BE2C (cell line): ENCODE data around the gene ATG2B.

ENCODE experiments used
- DNase-seq: peaks from one replicate; pipeline ENCODE4 v3.0.0-alpha.2; 2020
- H3K27me3 ChIP-seq: fragments of 250-450 bp; sonication (Bioruptor Pico); 2 replicates; pipeline ENCODE4 v1.5.1; 2020; ENCODE audit warnings: mild to moderate bottlenecking
- H3K36me3 ChIP-seq: fragments of 250-450 bp; sonication (Bioruptor Pico); 2 replicates; pipeline ENCODE4 v1.5.1; 2020; ENCODE audit warnings: mild to moderate bottlenecking
- H3K4me1 ChIP-seq: fragments of 250-450 bp; sonication (Bioruptor Pico); 2 replicates; pipeline ENCODE4 v1.5.1; 2020
- H3K4me3 ChIP-seq: 2 replicates; pipeline ENCODE4 v1.5.1; 2011; ENCODE audit warnings: low read depth, low read length
- H3K9me3 ChIP-seq: fragments of 250-450 bp; sonication (Bioruptor Pico); 2 replicates; pipeline ENCODE4 v1.5.1; 2020
- TF ChIP-seq, protein P1 (sequence below): IDR thresholded peaks from 2 replicates; pipeline ENCODE4 v1.5.1; 2012; ENCODE audit warnings: mild to moderate bottlenecking, low read depth, low read length

The ATG2B gene

DNA sequence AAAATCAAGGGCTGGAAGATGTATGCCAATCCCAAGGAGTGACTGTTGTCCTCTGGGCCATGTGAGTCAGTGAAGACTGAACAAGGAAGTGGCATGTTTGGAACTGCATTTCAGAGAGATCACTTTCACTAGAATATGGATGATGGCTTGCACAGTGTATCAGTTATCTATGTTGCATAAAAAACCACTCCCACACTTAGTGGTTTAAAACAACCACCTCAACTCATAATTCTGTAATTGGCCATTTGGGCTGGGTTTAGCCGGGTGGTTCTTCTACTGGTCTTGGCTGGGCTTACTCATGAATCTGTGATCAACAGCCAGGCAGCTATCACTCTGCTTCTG is 91.7 kb downstream of the ATG2B start:
- peaks cover 54% of the 10 kb centered on the region for H3K4me1 ChIP-seq
- no peaks in the 10 kb centered on the region for H3K36me3 ChIP-seq
- TF ChIP-seq, protein P1, sequence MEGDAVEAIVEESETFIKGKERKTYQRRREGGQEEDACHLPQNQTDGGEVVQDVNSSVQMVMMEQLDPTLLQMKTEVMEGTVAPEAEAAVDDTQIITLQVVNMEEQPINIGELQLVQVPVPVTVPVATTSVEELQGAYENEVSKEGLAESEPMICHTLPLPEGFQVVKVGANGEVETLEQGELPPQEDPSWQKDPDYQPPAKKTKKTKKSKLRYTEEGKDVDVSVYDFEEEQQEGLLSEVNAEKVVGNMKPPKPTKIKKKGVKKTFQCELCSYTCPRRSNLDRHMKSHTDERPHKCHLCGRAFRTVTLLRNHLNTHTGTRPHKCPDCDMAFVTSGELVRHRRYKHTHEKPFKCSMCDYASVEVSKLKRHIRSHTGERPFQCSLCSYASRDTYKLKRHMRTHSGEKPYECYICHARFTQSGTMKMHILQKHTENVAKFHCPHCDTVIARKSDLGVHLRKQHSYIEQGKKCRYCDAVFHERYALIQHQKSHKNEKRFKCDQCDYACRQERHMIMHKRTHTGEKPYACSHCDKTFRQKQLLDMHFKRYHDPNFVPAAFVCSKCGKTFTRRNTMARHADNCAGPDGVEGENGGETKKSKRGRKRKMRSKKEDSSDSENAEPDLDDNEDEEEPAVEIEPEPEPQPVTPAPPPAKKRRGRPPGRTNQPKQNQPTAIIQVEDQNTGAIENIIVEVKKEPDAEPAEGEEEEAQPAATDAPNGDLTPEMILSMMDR: no peak
- H3K27me3 ChIP-seq: no peaks in the 10 kb centered on the region
- H3K4me3 ChIP-seq: no peak overlapping the region
- peaks cover 9% of the 10 kb centered on the region; the same call in 1 of the 2 replicates for H3K9me3 ChIP-seq
- no peak for DNase-seq

GRCh38 chr14:96270565-96271420 is 92.3 kb downstream of the ATG2B start:
- DNase-seq: no peak
- H3K9me3 ChIP-seq: peaks cover 9% of the 10 kb centered on the region; the same call in 1 of the 2 replicates
- peaks cover 52% of the 10 kb centered on the region for H3K4me1 ChIP-seq
- TF ChIP-seq, protein P1: no peak
- no peak overlapping the region for H3K4me3 ChIP-seq
- H3K36me3 ChIP-seq: no peaks in the 10 kb centered on the region
- no peaks in the 10 kb centered on the region for H3K27me3 ChIP-seq

- peaks cover 9% of the 10 kb centered on the region; the same call in 1 of the 2 replicates for H3K9me3 ChIP-seq
- peaks cover 40% of the 10 kb centered on the region for H3K4me1 ChIP-seq
- H3K36me3 ChIP-seq: no peaks in the 10 kb centered on the region
- DNase-seq: no peak
- H3K27me3 ChIP-seq: no peaks in the 10 kb centered on the region
- TF ChIP-seq, protein P1: no peak
- H3K4me3 ChIP-seq: no peak overlapping the region
Measured at GRCh38 chr14:96269359-96269710, 93.8 kb downstream of the ATG2B start.

DNA sequence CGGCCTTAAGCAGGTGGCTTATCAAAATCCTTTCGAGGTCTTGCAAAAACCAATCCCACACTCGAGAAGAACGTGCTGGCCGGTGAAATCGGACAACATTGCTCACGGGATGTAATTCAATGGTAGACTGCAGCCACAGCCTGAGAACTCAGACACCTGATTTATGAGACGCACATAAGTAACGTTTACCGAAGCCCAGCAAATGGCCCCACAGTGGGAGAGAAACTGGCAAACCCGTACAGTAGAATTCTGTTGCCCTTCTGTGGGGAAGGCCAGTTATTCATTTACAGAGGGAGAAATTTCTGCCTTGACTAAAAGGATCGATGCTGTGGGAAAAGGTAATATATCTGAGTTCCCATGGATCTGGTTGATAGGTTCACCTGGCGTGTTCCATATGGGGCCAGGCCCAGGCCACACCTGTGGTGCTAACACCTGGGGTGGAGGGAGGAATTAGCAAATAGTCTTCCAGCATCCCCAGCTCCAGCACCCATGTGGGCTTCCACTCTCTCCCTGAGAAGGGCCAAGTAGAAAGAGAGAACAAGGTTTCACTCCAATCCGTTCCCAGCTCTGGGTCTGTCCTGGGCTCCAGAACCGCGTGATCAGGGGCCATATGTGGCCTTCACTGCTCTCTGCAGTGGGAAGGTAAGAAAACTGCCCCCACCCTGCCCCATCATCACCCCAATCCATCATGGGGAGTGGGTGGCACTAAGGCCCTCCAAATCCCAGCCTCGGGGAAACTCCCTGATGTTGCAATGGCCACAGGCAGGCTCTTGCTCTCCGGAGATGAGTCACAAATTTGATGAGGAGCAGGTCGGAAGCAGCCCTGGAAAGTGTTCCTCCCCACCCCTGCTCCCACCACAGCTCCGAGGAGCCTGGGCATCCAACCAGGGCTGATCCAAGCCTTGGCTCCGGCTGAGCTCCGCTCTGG is 94.4 kb downstream of the ATG2B start:
- peaks cover 9% of the 10 kb centered on the region; the same call in 1 of the 2 replicates for H3K9me3 ChIP-seq
- TF ChIP-seq, protein P1: no peak
- no peaks in the 10 kb centered on the region for H3K36me3 ChIP-seq
- peaks cover 34% of the 10 kb centered on the region for H3K4me1 ChIP-seq
- no peaks in the 10 kb centered on the region for H3K27me3 ChIP-seq
- DNase-seq: peak; percentile 62
- no peak overlapping the region for H3K4me3 ChIP-seq

- peaks cover 30% of the 10 kb centered on the region for H3K4me1 ChIP-seq
- H3K27me3 ChIP-seq: no peaks in the 10 kb centered on the region
- TF ChIP-seq, protein P1: no peak
- H3K9me3 ChIP-seq: peaks cover 9% of the 10 kb centered on the region; the same call in 1 of the 2 replicates
- no peaks in the 10 kb centered on the region for H3K36me3 ChIP-seq
- H3K4me3 ChIP-seq: no peak overlapping the region
- DNase-seq: no peak
Measured at GRCh38 chr14:96267916-96268315, 95.2 kb downstream of the ATG2B start.
